Measurements from ENCODE around the gene NXPH1. TPM values are rescaled to one million over a fixed set of nuclear protein-coding genes. Genes with fewer than 3 reads are reported as not detected.
"Not testable (repeated sequence)": the region's sequence is repeated elsewhere in the genome, so short reads cannot be mapped to it uniquely, and the experiment has no call there.

The NXPH1 gene
- total RNA-seq, 1 experiment from 2014 or later, result not detected

DNA sequence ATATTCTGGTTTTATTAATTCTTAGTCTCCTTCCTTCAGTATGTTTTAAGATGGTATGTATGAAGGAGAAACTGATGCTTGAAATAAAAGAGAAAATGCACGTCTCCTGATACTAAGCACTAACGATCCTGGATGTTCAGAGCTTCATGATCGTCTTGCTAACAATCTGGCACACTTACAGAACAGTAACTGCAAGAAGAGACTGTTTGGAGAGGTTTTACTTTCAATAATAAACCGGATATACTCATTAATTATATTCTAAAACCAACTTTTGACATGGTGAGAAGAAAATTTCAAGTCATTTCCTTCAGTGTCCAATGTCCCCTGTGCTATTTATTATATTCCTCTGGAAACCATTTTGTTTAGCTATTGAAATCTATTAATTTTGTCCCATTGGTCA is 251.0 kb downstream of the NXPH1 start:
- Histone ChIP-seq H3K4me3 (no peak overlapping the region), H3K4me1 (replicated peaks) (no peaks in the 10 kb centered on the region)

DNA sequence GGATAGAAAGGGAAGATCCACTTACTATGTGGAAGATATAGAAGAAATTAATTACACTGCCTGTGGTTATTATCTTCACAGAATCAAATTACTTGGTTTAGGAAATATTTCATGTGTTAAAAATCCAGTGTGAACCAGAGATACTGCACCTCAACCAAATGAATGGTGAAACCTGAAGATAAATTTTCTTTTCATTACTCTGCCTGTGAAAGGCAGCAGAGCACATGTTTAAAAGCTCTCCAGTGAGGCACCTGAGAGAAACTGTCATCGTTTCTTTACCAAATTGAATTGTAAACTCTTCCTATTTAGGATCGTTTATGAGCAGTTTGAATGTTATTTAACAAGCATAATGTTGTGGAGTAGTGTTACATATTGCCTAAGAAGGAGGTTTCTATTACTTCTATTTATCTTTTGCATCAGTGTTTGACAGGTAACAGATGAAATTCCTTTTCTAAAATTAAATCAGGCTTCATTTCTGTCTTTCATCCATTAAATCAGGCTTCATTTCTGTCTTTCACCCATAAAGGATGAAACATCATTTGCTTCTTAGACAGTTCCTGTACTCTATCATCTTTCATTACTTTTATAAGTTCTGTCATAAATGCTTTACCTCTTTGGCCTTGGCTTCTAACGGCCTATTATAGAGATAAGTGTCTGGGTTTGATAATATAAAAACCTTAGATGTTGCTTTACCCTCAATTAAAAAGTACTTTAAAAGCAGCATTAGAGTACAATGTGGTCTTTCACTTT is 266.6 kb downstream of the NXPH1 start:
- Histone ChIP-seq H3K4me3 (no peak overlapping the region), H3K36me3 (no peaks in the 10 kb centered on the region), H3K27ac (no peak overlapping the region), H3K9me3 (replicated peaks) (peaks cover 2% of the 10 kb centered on the region; the same call in 1 of the 2 replicates), H3K4me1 (replicated peaks) (no peaks in the 10 kb centered on the region), H3K27me3 (replicated peaks) (no peaks in the 10 kb centered on the region)
- DNase-seq (ENCODE audit: low read depth in 1 of 2, low spot score in 2 of 2), result no peak

More for the DNA sequence above, 251.0 kb downstream of the NXPH1 start:
- Histone ChIP-seq H3K27me3 (replicated peaks) (no peaks in the 10 kb centered on the region), H3K9me3 (replicated peaks) (no peaks in the 10 kb centered on the region), H3K36me3 (no peaks in the 10 kb centered on the region), H3K27ac (no peak overlapping the region)
- DNase-seq (ENCODE audit: low read depth in 1 of 2, low spot score in 2 of 2), result no peak

DNA sequence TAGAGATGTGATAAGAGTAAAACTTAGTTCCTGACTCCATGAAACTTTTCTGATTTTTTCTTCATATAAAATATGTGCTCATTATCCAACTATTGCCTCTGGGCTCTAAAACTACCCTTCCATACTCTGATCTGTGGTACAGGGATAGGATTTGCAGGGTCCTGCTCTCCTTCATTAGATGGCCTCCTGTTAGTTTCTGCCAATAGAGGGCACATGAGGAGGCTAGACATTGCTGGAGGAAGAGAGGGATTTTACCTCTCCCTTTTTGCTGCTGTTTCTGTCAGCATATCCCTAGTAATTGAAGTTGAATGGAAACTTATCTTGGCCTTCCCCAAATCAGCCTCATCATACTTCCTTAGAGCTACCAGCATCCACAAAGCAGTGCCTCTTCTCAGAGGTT is 269.4 kb downstream of the NXPH1 start:
- H3K4me3 ChIP-seq, result no peak overlapping the region
- H3K9me3 ChIP-seq (replicated peaks), result peaks cover 2% of the 10 kb centered on the region; the same call in 1 of the 2 replicates
- DNase-seq (ENCODE audit: low read depth in 1 of 2, low spot score in 2 of 2), result no peak
- H3K27me3 ChIP-seq (replicated peaks), result no peaks in the 10 kb centered on the region
- H3K4me1 ChIP-seq (replicated peaks), result no peaks in the 10 kb centered on the region
- no peak overlapping the region for H3K27ac ChIP-seq
- no peaks in the 10 kb centered on the region for H3K36me3 ChIP-seq

DNA sequence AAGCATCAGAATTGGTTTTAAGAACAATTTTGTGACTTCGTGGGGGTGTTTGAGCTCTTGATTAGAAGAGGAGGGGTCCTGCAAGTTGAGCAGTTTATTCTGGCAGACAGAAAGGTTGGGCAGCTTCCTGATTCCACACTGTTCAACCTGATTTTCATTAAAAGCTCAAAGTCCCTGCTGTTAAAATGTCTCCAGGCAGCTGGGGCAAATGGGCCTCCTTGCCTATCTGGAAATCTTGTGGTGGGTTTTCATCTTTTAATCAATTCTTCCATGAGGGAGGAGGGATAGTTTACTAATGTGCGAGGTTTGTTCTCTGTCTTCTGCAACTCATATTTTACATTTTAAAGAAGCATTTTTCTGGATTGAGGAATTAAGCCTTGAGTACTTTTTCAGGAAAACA is 276.7 kb downstream of the NXPH1 start:
- no peaks in the 10 kb centered on the region for H3K27me3 ChIP-seq (replicated peaks)
- no peaks in the 10 kb centered on the region for H3K4me1 ChIP-seq (replicated peaks)
- 0 out of 2 replicates have a peak, but pooled peaks cover 3% of the 10 kb centered on the region for H3K9me3 ChIP-seq (replicated peaks)

DNA sequence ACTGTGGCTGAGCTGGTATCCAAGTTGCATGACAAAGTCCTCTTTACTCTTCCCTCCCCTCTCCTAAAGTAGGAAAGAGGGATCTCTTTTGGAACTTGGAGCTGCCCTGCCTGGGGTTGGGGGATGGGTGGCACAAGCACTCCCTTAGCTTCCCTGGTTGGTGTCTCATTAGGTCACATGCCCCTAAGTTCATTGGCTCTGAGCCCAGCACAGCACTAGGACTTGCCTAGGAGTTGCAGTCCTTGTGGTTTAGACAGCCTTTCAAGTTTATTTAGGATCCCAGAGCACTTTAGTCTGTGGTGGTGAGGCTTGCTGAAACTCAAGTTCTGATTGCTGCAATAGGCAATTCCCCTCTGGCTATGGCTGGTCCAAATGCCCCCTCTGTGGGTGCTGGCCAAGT is 281.4 kb downstream of the NXPH1 start:
- Histone ChIP-seq H3K4me3 (no peak overlapping the region), H3K27me3 (replicated peaks) (no peaks in the 10 kb centered on the region), H3K4me1 (replicated peaks) (no peaks in the 10 kb centered on the region), H3K36me3 (no peaks in the 10 kb centered on the region), H3K9me3 (replicated peaks) (0 out of 2 replicates have a peak, but pooled peaks cover 3% of the 10 kb centered on the region), H3K27ac (no peak overlapping the region)
- DNase-seq (ENCODE audit: low read depth in 1 of 2, low spot score in 2 of 2), result no peak

More for the DNA sequence above, 276.7 kb downstream of the NXPH1 start:
- no peak overlapping the region for H3K4me3 ChIP-seq
- no peak for DNase-seq (ENCODE audit: low read depth in 1 of 2, low spot score in 2 of 2)
- no peak overlapping the region for H3K27ac ChIP-seq
- H3K36me3 ChIP-seq, result no peaks in the 10 kb centered on the region

DNA sequence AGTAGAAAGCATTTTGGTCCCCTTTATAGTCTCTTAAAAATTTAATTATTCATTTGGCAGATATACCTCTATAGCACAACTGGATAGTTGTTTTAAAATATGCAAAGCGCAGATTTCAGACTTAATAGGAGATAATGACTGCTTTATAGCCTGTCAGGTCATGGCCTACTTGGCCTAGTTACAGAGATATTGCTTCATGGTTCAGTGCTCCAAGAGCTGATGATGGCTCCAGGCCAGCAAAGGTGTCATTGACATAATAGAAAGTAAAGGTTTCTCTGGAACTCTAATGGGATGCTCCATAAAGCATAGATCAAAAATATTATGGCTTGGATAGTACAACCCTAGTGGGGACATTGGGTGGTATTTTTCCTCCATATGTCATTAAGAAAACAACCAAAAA is 285.7 kb downstream of the NXPH1 start:
- Histone ChIP-seq H3K4me3 (no peak overlapping the region), H3K27me3 (replicated peaks) (no peaks in the 10 kb centered on the region), H3K4me1 (replicated peaks) (no peaks in the 10 kb centered on the region), H3K9me3 (replicated peaks) (no peaks in the 10 kb centered on the region), H3K36me3 (no peaks in the 10 kb centered on the region), H3K27ac (no peak overlapping the region)
- DNase-seq (ENCODE audit: low read depth in 1 of 2, low spot score in 2 of 2), result no peak

DNA sequence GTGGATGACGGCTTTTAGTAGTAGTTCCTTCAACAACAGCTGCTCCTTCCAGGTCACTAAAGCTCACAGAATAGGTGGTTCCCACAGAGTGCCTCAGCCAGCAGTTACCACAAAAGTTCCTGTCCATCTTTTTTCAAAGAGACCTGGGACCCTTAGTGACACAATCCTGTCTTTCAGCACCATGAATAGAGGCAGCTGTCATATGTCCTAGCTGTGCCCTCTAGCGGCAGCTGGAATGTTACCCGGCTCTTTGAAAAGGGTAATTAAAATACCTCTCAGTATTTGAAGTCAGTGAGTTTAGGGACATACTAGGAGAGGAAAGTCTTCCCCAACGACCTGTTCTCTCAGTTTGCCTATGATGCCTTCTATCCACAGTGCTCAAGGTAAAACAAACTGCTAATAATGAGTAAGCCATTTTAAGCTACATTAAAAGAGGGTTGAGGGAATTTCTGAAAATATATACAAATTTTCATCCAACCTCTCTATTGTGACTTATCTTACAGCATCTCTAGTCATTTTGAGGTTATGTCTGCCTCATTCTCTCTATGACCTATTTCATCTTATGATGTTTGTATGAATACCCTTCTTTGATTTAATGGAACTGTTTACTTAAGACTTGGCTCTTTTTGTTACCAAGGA is 290.8 kb downstream of the NXPH1 start:
- H3K27me3 ChIP-seq (replicated peaks), result no peaks in the 10 kb centered on the region
- no peak overlapping the region for H3K4me3 ChIP-seq
- no peak overlapping the region for H3K27ac ChIP-seq
- H3K9me3 ChIP-seq (replicated peaks), result 0 out of 2 replicates have a peak, but pooled peaks cover 2% of the 10 kb centered on the region
- H3K36me3 ChIP-seq, result no peaks in the 10 kb centered on the region
- H3K4me1 ChIP-seq (replicated peaks), result no peaks in the 10 kb centered on the region
- no peak for DNase-seq (ENCODE audit: low read depth in 1 of 2, low spot score in 2 of 2)

DNA sequence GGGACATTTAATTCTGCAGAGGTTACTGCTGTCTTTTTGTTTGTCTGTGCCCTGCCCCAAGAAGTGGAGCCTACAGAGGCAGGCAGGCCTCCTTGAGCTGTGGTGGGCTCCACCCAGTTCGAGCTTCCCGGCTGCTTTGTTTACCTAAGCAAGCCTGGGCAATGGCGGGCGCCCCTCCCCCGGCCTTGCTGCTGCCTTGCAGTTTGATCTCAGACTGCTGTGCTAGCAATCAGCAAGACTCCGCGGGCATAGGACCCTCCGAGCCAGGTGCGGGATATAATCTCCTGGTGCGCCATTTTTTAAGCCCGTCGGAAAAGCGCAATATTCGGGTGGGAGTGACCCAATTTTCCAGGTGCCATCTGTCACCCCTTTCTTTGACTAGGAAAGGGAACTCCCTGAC is 298.3 kb downstream of the NXPH1 start:
- H3K27ac ChIP-seq; H3K4me1 ChIP-seq (replicated peaks); H3K36me3 ChIP-seq; H3K9me3 ChIP-seq (replicated peaks); H3K27me3 ChIP-seq (replicated peaks); H3K4me3 ChIP-seq; DNase-seq (ENCODE audit: low read depth in 1 of 2, low spot score in 2 of 2): not testable (repeated sequence)

DNA sequence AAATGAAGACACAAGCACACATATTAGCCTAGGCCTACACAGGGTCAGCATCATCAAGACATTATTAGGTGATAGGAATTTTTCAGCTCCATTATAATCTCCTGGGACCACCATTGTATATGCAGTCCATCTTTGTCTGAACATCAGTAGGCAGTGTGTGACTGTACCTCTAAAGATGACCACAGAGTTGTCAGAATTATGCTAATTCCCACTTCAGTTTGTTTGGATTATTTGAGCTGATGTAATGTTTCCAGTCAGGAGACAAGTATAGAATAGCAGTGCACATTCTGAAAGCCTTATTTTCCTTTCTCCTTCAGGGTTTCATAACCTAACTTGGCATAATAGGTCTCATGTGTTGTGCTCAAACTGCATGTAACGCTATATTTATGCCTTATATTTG is 306.4 kb downstream of the NXPH1 start:
- no peak for DNase-seq (ENCODE audit: low read depth in 1 of 2, low spot score in 2 of 2)
- H3K36me3 ChIP-seq, result no peaks in the 10 kb centered on the region

DNA sequence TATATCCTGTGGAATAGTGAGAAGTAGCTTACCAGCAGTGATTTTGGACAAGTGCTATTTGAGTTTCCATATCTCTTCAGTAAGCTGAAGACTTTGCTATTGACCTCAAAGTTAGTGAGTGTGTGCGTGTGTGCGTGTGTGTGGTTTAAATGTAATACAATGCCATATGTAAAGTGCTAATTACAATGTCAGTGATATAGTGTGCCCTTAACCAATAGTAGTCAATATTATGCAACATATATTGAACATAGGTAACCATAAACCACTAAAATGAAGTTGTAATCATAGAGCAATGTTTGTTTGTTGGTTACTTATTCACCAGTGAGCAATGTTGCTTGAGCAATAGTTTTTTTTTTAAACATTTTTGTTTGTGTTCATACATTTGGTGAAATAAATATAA is 309.4 kb downstream of the NXPH1 start:
- no peak overlapping the region for H3K27ac ChIP-seq
- no peak overlapping the region for H3K4me3 ChIP-seq
- DNase-seq (ENCODE audit: low read depth in 1 of 2, low spot score in 2 of 2), result no peak
- H3K9me3 ChIP-seq (replicated peaks), result no peaks in the 10 kb centered on the region
- H3K27me3 ChIP-seq (replicated peaks), result no peaks in the 10 kb centered on the region
- H3K36me3 ChIP-seq, result no peaks in the 10 kb centered on the region
- no peaks in the 10 kb centered on the region for H3K4me1 ChIP-seq (replicated peaks)

More for the DNA sequence above, 306.4 kb downstream of the NXPH1 start:
- Histone ChIP-seq H3K4me3 (no peak overlapping the region), H3K27me3 (replicated peaks) (no peaks in the 10 kb centered on the region), H3K4me1 (replicated peaks) (no peaks in the 10 kb centered on the region), H3K9me3 (replicated peaks) (no peaks in the 10 kb centered on the region), H3K27ac (no peak overlapping the region)

DNA sequence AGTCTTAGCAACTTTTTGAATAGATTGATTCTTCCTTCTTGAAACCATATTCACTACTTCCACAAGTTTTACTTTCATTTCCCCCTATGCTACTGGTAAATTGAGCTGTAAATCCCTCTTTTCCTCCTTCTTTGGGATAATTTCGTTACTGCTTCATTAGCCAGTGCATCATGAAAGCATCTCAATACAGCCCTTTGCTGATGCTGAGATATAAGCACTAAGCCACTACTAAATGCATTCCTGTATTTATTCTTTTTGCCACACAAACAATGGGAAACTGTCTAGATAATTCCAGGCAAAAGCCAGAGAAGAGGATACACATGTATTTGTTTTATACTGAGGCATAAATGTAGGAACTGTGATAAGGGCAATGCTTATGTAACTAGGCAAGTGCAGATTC is 313.9 kb downstream of the NXPH1 start:
- H3K27ac ChIP-seq, result no peak overlapping the region

DNA sequence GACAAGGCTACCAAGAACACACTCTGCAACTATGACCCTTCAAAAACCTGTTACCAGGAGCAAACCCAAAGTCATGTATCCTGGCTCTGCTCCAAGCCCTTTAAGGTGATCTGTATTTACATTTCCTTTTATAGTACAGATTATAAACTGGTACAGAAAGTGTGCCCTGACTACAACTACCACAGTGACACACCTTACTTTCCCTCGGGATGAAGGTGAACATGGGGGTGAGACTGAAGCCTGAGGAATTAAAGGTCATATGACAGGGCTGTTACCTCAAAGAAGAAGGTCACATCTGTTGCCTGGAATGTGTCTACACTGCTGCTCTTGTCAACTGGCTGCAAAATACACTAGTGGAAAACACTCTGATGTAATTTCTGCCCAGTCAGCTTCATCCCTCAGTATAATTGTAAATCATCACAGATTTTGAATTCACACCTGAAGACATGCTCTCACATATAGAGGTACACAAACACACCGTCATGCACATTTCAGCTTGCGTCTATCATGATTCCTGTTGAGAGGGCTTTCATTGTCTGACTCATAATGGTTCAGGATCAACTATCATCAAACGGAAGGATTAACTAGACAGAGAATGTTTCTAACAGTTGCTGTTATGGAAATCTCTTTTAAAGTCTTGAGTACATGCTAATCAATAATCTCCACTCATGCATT is 318.3 kb downstream of the NXPH1 start:
- H3K4me1 ChIP-seq (replicated peaks), result no peaks in the 10 kb centered on the region
- H3K36me3 ChIP-seq, result no peaks in the 10 kb centered on the region
- DNase-seq (ENCODE audit: low read depth in 1 of 2, low spot score in 2 of 2), result no peak
- H3K9me3 ChIP-seq (replicated peaks), result 0 out of 2 replicates have a peak, but pooled peaks cover 9% of the 10 kb centered on the region
- no peak overlapping the region for H3K4me3 ChIP-seq
- H3K27me3 ChIP-seq (replicated peaks), result no peaks in the 10 kb centered on the region
- H3K27ac ChIP-seq, result no peak overlapping the region

More for the DNA sequence above, 313.9 kb downstream of the NXPH1 start:
- Histone ChIP-seq H3K4me1 (replicated peaks) (no peaks in the 10 kb centered on the region), H3K9me3 (replicated peaks) (0 out of 2 replicates have a peak, but pooled peaks cover 9% of the 10 kb centered on the region), H3K36me3 (no peaks in the 10 kb centered on the region), H3K27me3 (replicated peaks) (no peaks in the 10 kb centered on the region), H3K4me3 (no peak overlapping the region)
- DNase-seq (ENCODE audit: low read depth in 1 of 2, low spot score in 2 of 2), result no peak

DNA sequence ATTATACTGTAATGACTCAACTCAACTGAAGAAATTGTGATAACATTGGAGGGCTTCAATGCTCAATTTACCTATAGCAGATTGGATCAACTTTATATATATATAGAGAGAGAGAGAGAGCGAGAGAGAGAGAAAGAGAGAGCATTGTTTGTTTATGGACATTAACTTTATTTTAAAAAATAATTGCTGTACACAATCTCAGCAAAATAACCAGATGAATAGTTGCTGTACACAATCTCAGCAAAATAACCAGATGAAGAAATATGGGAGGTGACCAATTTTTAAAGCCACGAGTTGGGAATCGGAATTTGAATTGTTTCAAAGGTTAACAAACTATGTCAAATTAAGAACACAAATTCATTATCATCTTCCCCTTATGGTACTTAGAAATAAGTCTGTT is 319.9 kb downstream of the NXPH1 start:
- Histone ChIP-seq H3K27ac (no peak overlapping the region), H3K36me3 (no peaks in the 10 kb centered on the region), H3K27me3 (replicated peaks) (no peaks in the 10 kb centered on the region), H3K9me3 (replicated peaks) (0 out of 2 replicates have a peak, but pooled peaks cover 9% of the 10 kb centered on the region), H3K4me1 (replicated peaks) (no peaks in the 10 kb centered on the region), H3K4me3 (no peak overlapping the region)
- no peak for DNase-seq (ENCODE audit: low read depth in 1 of 2, low spot score in 2 of 2)

DNA sequence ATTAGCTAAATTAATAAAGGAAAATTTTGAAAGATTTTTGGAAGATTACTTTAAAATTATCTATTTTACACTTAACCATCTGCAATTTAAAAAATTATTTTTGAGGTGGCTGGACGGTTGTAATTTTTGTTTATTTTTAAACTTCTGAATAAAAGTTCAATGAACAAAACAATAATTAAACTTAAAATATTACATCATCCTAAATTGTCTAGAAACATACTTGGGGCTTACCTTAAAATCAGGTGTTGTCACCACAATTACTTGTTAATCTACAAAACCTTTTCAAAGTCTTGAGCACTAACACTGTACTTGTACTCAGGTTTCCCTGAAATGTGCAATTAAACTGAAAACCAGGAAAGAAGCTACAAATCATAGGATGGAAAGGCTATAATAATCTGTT is 328.3 kb downstream of the NXPH1 start:
- H3K27ac ChIP-seq, result no peak overlapping the region
- no peak for DNase-seq (ENCODE audit: low read depth in 1 of 2, low spot score in 2 of 2)
- H3K27me3 ChIP-seq (replicated peaks), result no peaks in the 10 kb centered on the region

More for the DNA sequence above, 328.3 kb downstream of the NXPH1 start:
- no peaks in the 10 kb centered on the region for H3K4me1 ChIP-seq (replicated peaks)
- H3K4me3 ChIP-seq, result no peak overlapping the region
- no peaks in the 10 kb centered on the region for H3K9me3 ChIP-seq (replicated peaks)
- no peaks in the 10 kb centered on the region for H3K36me3 ChIP-seq
